Measurements from ENCODE around the gene ZHX3. TPM values are rescaled to one million over a fixed set of nuclear protein-coding genes. Genes with fewer than 3 reads are reported as not detected.
A peak's percentile ranks its signal among the peaks of the same experiment; 100 is the strongest.

Gene ZHX3
- total and polyA plus RNA-seq, 4 donors = 3.2 to 30.0 (median 8.0) TPM

DNA sequence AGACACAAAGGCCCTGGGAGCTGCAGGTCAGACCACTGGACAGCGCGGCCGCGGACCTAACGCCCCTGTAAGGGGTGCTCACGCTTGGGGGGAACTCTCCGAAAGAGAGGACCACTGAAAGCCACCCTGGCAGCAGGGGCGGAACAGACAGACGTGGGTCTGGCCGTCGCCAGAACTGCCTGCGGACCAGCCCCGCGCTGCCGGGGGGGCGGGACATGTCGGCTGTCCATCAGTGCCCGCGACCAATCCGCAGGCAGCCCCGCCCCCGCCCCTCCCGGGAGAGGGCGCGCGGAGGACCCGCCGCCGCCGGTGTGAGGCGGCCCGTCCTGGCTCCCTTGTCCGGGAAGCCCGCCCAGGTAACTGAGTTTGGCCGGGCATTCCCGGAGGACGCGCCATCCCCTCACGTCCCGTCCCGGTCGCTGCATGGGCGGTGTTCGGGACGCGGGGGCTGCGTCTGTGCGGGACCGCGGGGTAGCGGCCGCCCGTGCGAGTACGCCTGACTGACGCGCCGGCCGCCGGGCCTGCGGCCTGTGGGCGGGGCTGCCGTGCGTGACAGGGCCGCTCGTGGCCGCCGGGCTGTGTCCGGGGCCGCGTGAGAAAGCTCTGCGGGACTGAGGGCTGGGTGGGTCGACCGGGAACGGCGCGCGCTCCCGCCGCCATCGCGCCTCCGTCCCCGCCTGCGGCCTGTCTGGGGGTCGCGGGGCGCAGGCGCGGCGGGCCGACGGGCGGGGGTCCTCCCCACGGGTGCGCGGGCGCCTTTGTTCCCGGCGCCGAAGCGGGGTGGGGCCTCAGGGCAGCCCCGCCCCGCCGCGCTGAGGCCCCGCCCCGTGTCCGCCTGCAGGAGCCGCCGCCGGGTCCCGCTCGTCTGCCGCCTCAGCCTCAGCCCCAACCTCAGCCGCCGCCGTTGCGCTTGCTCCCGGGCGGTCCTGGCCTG is 180.6 kb downstream of the ZHX3 start, which contains the start of gene PLCG1:
PLCG1 (plus strand) TSS at position 864 of the 934 bp plus-strand sequence. CDS start 99 bp downstream, outside the sequence.
- H3K4me1 ChIP-seq (ENCODE audit: control insufficient read depth in 4 of 4, insufficient read depth in 4 of 4, low read length in 3 of 4) = peaks cover 0 to 23% (median 13%) of the 10 kb centered on the region in 4 donors
- TF ChIP-seq JUND (IDR thresholded peaks at IDR 0.05) (no peak), HNF4A (conservative IDR thresholded peaks at IDR 0.05) (no peak), EGR1 (IDR thresholded peaks at IDR 0.05; ENCODE audit: low read depth in 2 of 2) (no peak), RXRA (IDR thresholded peaks at IDR 0.05) (no peak), RAD21 (IDR thresholded peaks at IDR 0.05) (no peak), SP1 (IDR thresholded peaks at IDR 0.05) (no peak)
- TF ChIP-seq, protein P1, sequence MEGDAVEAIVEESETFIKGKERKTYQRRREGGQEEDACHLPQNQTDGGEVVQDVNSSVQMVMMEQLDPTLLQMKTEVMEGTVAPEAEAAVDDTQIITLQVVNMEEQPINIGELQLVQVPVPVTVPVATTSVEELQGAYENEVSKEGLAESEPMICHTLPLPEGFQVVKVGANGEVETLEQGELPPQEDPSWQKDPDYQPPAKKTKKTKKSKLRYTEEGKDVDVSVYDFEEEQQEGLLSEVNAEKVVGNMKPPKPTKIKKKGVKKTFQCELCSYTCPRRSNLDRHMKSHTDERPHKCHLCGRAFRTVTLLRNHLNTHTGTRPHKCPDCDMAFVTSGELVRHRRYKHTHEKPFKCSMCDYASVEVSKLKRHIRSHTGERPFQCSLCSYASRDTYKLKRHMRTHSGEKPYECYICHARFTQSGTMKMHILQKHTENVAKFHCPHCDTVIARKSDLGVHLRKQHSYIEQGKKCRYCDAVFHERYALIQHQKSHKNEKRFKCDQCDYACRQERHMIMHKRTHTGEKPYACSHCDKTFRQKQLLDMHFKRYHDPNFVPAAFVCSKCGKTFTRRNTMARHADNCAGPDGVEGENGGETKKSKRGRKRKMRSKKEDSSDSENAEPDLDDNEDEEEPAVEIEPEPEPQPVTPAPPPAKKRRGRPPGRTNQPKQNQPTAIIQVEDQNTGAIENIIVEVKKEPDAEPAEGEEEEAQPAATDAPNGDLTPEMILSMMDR (IDR thresholded peaks at IDR 0.05; ENCODE audit: low read depth, low read length, missing input control) = no peak
- TF ChIP-seq, protein P2, sequence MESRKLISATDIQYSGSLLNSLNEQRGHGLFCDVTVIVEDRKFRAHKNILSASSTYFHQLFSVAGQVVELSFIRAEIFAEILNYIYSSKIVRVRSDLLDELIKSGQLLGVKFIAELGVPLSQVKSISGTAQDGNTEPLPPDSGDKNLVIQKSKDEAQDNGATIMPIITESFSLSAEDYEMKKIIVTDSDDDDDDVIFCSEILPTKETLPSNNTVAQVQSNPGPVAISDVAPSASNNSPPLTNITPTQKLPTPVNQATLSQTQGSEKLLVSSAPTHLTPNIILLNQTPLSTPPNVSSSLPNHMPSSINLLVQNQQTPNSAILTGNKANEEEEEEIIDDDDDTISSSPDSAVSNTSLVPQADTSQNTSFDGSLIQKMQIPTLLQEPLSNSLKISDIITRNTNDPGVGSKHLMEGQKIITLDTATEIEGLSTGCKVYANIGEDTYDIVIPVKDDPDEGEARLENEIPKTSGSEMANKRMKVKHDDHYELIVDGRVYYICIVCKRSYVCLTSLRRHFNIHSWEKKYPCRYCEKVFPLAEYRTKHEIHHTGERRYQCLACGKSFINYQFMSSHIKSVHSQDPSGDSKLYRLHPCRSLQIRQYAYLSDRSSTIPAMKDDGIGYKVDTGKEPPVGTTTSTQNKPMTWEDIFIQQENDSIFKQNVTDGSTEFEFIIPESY (IDR thresholded peaks at IDR 0.05) = no peak
- TF ChIP-seq, protein P3, sequence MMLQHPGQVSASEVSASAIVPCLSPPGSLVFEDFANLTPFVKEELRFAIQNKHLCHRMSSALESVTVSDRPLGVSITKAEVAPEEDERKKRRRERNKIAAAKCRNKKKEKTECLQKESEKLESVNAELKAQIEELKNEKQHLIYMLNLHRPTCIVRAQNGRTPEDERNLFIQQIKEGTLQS (IDR thresholded peaks at IDR 0.05) = no peak
- peak within 1 kb of the TSS; percentile 32 to 85 for H3K9ac ChIP-seq (ENCODE audit: low read depth in 1 of 2, low read length in 2 of 2)
- H3K4me3 ChIP-seq (ENCODE audit: low read depth in 1 of 3, low read length in 3 of 3) = peak within 1 kb of the TSS; percentile 76 to 90 (median 78)
- H3K27ac ChIP-seq (ENCODE audit: low read depth in 1 of 2, low read length in 2 of 2) = peak within 1 kb of the TSS; percentile 87 to 92
- H3K27me3 ChIP-seq (ENCODE audit: control insufficient read depth in 4 of 4, insufficient read depth in 4 of 4, low read length in 3 of 4) = no peaks in the 10 kb centered on the region
- no peaks in the 10 kb centered on the region for H3K9me3 ChIP-seq (ENCODE audit: control insufficient read depth in 4 of 4, low read length in 3 of 4)
- WGBS = under 1% methylated on average over 121 of the region's 121 CpGs
- H3K36me3 ChIP-seq (ENCODE audit: control insufficient read depth in 4 of 4, insufficient read depth in 3 of 4, low read depth in 1 of 4, low read length in 3 of 4) = no peaks in the 10 kb centered on the region
- DNase-seq (ENCODE audit: low spot score) = peak; percentile 90

DNA sequence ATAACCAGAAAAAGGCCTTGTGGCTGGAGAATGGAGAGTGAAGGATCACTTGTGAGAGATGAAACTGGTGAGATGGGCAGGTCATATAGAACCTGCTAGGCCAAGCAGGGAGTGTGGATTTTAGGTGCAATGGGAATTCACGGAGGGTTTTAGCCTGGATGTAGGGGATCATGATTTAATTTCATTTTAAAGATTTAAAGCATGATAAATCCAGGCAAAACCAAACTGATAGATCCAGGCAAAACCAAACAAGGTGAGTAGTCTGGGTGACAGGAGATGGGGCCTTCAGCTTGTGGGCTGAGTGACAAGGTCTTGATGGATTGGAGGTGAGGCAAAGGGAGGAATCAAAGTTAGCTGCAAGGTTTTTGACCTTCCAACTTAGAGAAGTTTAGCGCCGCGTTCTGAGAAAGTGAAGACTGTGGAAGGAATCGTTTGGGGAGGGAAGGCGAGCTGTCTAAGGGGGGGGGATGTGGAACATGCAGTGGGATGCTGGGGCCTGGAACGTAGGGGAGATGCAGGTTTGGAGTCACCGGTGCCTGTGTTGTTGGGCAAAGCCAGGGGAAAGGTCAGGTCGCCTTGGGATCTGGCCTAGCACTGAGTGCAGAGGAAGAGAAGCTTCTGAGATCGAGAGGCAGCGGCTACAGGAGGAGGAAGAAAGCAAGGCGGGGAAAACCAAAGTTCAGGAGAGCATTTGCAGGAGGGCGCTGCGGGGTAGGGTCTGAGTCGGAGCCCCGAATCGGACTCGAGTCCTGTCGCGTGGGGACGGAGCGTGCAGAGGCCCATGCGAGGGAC is 181.4 kb downstream of the ZHX3 start:
- Histone ChIP-seq H3K36me3 (ENCODE audit: control insufficient read depth in 4 of 4, insufficient read depth in 3 of 4, low read depth in 1 of 4, low read length in 3 of 4) (no peaks in the 10 kb centered on the region), H3K9me3 (ENCODE audit: control insufficient read depth in 4 of 4, low read length in 3 of 4) (no peaks in the 10 kb centered on the region), H3K4me3 (ENCODE audit: low read depth in 1 of 3, low read length in 3 of 3) (peak overlapping the region; percentile 76 to 90 (median 78)), H3K27ac (ENCODE audit: low read depth in 1 of 2, low read length in 2 of 2) (peak overlapping the region; percentile 87 to 92), H3K9ac (ENCODE audit: low read depth in 1 of 2, low read length in 2 of 2) (no peak overlapping the region), H3K4me1 (ENCODE audit: control insufficient read depth in 4 of 4, insufficient read depth in 4 of 4, low read length in 3 of 4) (peaks cover 0 to 22% (median 12%) of the 10 kb centered on the region in 4 donors), H3K27me3 (ENCODE audit: control insufficient read depth in 4 of 4, insufficient read depth in 4 of 4, low read length in 3 of 4) (no peaks in the 10 kb centered on the region)
- WGBS = 49% methylated on average over 23 of the region's 23 CpGs
- no peak for DNase-seq (ENCODE audit: low spot score)
- TF ChIP-seq, protein P1 (IDR thresholded peaks at IDR 0.05; ENCODE audit: low read depth, low read length, missing input control) = no peak
- TF ChIP-seq, protein P3 (IDR thresholded peaks at IDR 0.05) = no peak
- TF ChIP-seq, protein P4, sequence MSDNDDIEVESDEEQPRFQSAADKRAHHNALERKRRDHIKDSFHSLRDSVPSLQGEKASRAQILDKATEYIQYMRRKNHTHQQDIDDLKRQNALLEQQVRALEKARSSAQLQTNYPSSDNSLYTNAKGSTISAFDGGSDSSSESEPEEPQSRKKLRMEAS (IDR thresholded peaks at IDR 0.05) = no peak
- TF ChIP-seq TAF1 (conservative IDR thresholded peaks at IDR 0.05) (no peak), FOXA1 (IDR thresholded peaks at IDR 0.05) (no peak), FOXA2 (IDR thresholded peaks at IDR 0.05) (no peak), RXRA (IDR thresholded peaks at IDR 0.05) (no peak), HNF4A (conservative IDR thresholded peaks at IDR 0.05) (no peak), RAD21 (IDR thresholded peaks at IDR 0.05) (no peak), YY1 (IDR thresholded peaks at IDR 0.05) (no peak), HNF4G (IDR thresholded peaks at IDR 0.05) (no peak), GABPA (IDR thresholded peaks at IDR 0.05 in 1 of 2, conservative IDR thresholded peaks at IDR 0.05 in 1 of 2) (no peak), NR2F2 (IDR thresholded peaks at IDR 0.05) (no peak), SP1 (IDR thresholded peaks at IDR 0.05) (no peak), EGR1 (IDR thresholded peaks at IDR 0.05; ENCODE audit: low read depth in 2 of 2) (no peak), JUND (IDR thresholded peaks at IDR 0.05) (no peak)
- TF ChIP-seq, protein P2 (IDR thresholded peaks at IDR 0.05) = no peak

Data from liver (tissue), 9 donors.